NCI-H187 treated with DMSO at 0.1 percent for 48 hours (cell line): ENCODE data around the gene KLHL2.

Experiments used
- DNase-seq: peaks from one replicate; lab custom pipeline; 2025; lab: John Stamatoyannopoulos, UW

KLHL2 gene

DNA sequence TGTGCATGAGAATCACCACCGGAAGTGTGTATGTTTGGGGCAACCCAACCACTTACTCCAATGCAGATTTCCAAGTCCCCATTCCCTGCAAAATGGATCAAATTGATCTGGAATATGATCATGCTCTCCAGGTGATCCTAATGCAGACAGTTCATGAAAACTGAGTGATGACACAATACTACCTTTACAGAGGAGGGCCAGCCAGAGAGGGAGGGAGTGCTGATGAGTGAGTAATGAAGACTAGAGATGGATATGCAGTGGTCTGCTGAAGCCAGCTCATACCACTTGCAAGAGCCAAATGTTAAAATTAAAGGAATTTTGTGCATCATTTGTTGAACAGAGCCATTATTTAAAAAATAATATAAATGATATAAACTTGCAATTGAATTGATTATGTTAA is 161.2 kb downstream of the KLHL2 start:
- no peak for DNase-seq

DNA sequence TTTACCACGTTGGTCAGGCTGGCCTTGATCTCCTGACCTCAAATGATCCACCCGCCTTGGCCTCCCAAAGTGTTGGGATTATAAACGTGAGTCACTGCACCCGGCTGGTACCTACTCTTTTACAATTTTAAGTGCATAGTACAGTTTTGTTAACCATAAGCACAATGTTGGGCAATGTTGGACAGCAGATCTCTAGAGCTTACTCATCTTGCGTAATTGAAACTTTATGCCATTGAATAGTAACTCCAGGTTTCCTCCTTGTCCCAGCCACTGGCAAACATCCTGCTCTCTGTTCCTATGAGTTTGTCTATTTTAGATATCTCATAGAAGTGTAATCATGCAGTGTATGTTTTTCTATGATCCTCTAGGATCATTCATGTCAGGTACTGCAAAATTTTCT is 162.2 kb downstream of the KLHL2 start:
- no peak for DNase-seq

DNA sequence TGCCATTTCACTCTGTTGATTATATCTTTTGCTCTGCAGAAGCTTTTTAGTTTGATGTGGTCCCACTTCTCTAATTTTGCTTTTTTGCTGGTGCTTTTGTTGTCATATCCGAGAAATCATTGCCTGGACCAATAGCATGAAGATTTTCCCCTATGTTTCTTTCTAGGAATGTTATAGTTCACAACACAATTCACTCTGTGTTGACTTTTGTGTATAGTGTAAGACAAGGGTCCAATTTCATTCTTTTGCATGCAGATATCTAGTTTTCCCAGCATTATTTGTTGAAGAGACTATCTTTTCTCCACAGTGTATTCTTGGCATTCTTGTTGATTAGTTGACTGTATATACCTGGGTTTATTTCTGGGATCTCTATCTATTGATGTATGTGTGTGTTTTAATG is 163.2 kb downstream of the KLHL2 start:
- DNase-seq: no peak
